AG08396 (cell line): ENCODE measurements around the gene ANKS1B.

Source experiments
- DNase-seq: peaks from one replicate; pipeline ENCODE4 v3.0.0; 2012; ENCODE audit warnings: low spot score, mixed read lengths

ANKS1B gene

DNA sequence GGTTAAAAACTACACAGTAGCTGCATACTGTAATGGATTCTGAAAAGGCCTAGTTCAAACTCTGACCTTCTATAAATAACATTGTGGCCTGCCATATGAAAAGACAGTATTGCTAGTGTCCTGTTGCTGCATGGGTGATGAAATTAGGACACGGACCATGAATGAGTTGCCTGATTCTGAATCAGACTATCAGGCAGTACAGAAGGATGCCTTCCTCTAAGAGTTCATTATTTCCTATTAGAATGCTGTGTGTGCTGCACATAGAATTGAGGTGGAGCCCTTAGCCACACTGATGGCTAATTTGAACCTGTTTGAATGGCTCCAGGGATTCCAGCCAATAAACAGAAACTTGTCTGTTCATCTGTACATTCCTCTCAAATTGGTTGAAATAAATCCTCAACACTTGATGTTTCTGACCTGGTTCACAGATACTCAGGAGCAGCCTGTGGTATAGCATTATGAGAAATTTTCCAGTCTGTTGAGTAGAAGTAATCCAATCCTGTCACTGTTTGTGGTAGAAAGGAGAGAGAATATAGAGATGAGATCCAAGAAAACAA, 856.4 kb downstream of the ANKS1B start:
- DNase-seq, result no peak

DNA sequence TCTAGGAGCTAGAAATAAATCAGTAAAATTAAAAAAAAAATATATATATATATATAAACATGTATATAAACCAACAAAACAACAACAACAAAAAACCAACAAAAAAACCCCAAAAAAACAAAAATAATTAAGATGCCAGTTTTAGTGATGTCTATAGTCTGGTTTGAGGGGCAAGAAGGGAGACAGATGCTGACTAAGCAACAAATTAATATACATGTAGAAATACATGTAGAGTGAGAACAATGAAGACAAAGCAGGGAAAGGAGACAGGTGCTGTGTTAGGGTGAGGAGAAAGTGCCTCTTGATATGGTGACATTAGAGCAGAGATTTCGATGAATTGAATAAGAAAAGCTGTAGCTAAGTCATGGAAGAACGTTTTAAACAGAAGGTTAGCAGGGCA, 861.8 kb downstream of the ANKS1B start:
- DNase-seq, result no peak

DNA sequence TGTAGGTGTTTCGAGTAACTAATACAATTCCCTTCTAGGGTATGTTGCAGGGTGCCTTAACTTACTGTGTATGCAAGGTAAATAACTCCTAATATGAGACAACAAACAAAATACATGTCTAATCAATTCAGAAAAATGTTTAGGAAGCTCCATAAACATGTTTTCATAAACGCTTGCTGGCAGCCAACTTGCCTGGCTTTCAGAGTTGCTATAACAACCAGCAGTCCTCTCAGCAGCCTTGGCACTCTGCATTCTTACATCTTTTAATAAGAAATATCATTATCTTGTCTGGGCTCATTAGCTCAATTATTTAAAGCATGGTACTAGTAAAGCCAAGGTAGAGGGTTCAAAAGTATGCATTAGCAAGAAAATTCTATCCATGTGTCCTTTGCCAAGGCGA, 862.2 kb downstream of the ANKS1B start:
- DNase-seq, result no peak

DNA sequence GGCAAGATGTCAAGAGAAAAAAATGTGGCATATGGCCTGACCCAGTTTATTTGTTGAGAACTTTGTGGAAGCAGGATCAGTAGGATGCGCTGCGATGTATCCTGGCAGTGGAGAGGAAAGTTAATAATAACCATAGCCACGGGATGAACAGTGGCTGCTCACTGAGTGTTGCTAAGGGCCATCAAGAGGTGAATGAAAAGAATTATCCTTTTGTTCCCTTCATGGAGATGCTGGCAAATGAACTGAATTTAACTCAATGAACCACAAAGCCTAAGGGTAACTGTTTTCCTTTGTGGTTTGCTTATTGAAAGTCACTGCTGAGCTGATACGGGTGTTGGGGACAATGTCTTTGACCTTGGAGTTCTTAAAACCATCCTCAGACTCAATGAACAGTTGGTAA, 863.2 kb downstream of the ANKS1B start:
- no peak for DNase-seq

DNA sequence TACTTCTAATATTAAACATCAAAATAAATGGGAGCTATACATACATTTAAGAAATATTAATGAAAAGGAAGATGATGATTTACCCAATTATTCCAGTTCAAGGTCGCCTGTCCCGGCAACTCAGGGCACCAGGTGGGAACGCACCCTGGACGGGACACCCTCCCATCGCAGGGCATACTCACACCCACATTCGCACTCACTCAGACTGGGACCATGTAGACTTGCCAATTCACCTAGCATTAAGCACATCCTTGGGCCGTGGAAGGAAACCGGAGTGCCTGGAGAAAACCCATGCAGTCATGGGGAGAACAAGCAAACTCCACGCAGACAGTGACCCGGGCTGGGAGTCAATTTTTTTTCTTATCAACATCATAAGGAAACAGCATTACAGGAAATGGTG, 864.8 kb downstream of the ANKS1B start:
- no peak for DNase-seq

DNA sequence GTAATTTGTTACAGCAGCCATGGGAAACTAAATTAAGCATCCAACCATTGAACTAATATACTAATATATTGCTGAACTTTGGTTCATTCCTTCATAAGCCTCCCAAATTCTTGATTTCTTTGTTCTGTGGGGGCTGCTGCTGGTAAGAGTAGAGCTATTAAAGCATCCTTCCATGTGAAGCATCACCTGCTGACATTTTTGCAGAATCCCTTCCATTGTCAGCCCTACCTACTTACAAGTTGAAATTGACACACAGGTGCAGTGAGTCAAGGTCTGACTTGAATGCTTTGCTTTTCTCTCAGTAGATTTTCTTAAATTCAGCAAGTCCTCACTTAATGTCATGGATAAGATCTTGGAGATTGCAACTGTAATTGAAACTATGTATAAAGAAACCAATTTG, 865.3 kb downstream of the ANKS1B start:
- no peak for DNase-seq

DNA sequence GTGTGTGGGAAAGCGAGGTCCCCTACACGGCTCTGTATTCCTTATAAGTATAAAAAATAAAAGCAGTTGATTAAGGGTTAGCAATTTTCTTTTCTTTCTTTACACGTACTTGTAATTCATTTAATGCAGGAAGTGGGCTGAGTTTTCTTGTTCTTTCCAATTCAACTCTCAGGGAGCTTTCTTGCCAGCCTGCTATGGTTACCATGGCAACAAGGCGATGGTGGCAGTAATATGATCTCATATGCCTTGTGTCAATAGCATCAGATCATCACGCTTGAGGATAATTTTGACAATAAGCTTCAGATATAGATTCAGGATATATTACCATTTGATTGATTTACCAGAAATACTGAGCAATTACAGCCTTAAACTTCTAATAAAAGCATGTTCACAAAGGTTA, 873.1 kb downstream of the ANKS1B start:
- DNase-seq, result no peak

DNA sequence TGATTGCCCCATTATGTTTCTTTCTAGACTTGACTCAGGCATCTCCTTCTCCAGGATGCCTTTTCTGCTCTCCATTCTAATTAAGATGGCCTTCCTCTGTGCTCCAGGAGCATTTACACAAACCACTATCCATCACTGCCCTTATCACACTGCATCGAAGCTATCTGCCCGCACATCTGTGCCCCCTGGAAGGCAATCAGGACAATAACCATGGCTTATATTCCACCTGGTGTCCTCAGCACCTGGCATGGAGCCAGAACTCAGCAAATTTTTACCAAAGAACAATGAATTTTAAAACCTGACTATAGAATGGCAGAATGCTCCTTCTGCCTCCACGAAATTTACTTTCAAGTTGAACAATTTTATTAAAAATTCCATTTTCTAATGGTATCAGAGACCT, 873.9 kb downstream of the ANKS1B start:
- no peak for DNase-seq

DNA sequence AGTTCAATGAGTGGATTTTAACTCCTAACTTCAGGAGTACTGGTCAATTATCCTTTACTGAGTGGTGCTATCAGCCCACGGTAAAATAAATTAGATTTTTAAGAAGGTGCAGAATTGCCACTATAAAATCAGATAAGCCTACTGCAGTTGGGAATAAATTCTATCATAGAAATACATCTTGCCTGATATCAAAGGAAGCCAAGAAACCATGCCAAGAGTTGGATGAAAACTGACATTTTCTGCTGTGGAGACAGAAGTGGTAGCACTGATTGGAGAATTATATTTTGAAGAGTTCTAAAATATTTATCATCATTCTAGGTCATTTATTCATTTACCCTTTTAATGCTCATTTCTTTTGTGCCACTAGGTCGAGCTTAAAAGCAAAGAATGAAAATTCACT, 874.5 kb downstream of the ANKS1B start:
- no peak for DNase-seq

DNA sequence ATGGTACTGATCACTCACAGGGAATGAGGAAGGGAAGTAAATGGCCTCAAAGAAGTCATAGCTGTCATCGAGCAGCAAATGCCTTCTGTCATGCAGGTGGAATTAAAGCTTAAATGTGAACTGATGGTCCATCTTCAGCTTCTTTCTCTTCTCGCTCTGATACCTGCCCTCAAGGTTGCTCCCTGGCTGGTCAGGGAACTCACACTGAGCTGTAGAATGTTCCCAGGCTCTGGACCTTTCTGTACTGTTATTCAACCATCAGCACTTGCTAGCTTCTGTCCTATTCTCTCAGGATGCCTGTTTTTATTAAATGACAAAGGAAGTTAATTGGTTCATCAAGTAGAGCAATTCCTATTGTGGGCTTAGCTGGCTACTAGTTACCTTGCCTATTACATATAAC, 875.8 kb downstream of the ANKS1B start:
- DNase-seq, result no peak

DNA sequence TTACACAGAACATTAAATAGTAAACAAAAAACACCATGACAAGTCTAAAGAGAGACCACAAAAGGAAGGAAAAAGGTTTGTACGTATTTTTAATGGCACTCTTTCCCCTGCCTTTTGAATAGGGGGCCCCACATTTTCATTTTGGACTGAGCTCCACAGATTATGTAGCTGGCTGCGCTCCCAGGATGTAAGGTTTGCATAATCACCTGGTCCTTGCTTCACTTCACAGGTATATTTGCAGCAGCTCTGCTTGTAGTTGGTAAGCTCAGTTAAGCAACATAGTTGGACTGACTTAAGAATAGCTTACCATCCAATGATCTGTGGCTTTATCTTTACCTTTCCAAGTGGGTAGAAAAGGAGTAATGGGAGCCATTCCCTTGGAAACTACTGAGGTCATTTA, 885.0 kb downstream of the ANKS1B start:
- no peak for DNase-seq

DNA sequence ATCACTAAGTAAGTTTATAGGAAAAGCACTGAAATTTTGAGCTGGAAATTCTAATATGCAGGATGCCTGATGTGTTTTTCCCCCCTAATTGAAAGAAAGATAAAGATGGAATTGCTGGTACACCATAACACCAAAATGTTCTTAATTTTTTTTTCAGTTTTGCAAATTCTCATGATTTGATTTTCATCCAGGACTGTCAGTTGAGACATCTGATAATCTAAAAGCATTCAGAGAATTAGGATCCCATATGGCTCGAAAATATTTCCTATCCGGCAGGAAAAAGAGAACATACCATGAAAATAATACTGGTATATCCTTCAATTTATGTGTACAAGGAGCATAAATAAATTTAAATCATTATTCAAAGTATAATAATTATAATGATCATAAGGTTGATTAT, 887.6 kb downstream of the ANKS1B start:
- no peak for DNase-seq

DNA sequence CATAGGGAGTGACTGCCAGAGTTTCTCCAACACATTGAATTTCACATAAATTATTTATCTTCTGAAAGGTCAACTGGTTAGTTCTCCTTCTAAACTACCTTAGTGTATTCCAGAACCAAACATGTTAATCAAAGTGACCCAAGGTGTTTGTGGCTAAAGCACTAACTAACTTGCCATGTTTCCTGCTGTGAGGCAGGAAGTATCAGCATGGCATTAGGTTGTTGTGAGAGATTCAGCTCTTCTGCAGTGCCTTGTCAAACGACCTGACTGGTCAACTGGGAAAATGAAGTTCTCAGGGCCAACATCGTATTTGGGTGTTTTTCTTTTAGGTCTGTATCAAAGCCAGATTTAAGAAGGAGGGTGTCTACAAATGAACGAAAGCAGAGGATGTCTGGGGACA, 891.6 kb downstream of the ANKS1B start:
- DNase-seq, result no peak

DNA sequence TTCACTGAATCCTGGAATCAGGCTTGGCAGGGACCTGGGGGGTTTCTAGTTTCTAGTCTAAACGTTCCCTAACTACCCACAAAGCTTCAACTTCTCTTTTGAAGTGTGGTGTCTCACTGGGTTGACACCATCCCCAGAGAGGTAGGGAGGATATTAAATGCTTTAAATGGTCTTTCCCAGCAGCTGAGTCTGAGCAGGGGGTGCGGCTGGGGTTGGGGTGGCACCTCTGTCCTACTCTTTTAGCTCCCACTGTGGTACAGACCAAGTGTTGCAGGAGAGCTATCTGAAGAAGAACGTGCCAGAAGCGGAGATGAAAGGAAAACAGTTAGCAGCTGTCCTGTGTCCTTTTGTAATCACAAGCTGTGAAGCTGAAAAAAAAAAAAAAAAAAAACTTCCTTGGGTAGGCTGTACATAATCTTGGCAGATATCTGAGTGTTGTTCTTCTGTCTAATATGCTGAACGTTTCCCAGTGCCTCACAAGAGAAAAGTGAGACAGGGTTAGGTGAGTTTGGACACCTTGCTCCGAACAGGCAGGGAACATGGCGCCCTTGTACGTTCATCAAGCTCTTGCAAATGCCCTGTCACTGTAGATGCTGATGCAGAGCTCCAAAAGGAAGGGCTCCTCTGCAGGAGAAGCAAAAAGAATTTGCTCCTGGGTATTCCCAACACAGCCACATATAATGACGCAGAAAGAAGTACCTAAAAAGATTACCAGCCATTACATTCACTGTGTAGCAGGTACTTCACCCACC, 892.5 kb downstream of the ANKS1B start:
- DNase-seq, result no peak

DNA sequence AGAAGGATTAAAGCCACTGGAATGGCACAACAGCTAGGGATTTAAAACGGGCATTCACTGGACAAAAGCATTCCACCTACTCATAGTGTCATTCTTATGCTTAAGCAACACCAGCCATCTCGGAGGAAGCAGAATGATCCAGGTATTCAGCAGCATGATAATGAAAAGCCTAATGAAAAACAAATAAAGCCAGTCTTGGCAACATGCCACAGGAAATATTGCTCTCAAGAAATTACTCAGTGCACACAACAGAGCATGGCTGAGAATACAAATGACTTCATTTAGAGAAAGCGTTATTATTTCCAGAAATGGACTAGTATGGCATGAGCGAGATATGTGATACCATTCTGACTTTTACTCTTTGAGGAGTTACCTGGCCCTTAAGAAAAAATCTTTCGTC, 897.5 kb downstream of the ANKS1B start:
- DNase-seq, result no peak

DNA sequence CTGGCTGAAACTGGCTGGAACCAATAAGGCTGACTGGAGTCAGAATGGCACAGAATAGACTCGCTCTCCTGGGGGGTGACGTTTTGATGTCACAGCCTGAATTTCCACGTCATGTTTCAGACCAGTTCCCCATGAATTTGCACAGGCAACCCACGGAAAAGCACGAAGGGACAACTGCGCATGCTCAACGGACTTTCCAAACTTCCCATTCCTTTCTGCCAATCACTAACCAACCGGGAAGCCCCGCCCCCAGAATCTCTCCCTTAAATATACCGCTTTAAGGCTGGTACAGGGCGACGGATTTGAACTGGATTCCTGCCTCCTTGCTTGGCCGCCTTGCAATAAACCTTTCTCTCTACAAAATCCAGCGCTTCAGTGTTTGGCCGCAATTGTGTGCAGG, 904.9 kb downstream of the ANKS1B start:
- no peak for DNase-seq

DNA sequence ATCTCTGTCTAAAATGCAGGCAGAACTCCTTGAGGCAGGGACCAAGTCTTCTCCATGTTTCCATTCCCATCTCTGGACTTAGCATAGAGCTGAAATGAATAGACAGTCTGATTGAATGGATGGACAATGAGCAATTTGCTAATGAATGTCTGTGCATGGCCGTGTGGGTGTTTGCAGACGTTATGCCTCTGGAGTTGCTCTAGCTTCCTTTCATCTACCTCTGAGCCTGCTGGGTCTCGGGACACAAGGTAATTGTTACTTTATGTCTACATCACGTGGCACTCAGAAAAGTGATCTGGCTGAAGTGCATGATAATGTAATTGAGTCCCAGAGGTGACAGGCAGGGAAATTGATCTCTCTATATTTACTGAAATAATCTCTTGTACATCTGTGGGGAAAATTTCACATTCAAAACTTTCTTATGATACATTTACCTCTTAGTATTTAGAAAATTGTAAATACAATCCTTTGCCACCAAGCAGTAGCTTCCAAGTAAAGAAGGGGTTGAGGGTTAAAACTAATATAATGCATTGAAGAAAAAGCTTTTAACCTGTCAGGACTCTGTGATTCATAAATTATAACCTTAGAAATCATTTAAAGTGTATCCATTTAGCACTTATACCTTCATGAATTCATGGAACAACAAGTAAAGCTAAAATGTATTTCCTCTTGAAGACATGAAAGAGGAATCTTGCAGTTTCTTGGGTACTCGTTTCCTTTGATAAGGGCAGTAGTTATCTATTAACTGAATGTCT, 915.6 kb downstream of the ANKS1B start:
- no peak for DNase-seq

DNA sequence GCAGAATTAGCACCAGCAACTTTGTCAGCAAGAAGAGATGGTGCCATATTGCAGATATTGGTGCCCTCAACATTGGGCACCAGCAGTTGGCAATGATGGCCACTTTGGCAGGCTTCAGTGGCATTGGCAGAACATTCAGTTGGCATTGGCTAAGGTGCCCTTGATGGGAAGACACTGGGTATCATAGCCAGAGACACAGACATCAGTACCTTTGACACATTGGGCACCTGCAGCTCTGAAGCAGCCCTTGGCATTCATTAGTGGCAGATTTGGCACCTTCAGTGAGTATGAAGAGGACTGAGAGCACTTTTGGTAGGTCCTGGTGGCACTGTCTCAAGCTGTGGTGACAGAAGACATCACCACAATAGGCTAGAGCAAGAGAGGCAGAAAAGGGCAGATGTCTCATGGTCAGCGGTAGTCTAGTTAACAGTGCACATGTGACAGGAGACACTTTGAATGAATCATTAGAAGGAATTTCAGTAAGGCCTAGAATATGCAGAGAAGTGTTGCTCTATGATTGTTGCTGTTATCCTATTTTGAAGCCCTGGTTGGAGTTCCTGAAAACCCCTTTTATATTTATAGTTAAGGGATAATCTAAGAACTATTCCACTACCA, 917.5 kb downstream of the ANKS1B start:
- no peak for DNase-seq

DNA sequence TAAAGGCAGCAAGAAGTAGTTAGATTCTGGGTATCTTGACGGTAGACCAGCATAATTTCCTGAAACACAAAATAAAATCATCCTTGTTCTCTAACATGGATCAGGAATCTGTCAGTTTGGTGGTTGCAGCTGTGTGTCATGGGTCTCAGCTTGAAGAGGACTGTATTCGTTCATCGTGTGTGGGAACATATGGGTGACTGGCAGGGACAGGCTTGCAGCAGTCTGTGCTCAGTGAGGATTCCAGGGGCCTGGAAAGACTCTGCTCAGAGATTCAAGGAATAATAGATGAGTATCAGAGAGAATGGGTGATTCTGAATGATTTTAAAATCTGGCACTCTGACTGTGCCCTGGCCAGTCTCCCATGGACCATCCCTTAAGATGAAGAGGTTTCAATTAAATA, 918.0 kb downstream of the ANKS1B start:
- no peak for DNase-seq

DNA sequence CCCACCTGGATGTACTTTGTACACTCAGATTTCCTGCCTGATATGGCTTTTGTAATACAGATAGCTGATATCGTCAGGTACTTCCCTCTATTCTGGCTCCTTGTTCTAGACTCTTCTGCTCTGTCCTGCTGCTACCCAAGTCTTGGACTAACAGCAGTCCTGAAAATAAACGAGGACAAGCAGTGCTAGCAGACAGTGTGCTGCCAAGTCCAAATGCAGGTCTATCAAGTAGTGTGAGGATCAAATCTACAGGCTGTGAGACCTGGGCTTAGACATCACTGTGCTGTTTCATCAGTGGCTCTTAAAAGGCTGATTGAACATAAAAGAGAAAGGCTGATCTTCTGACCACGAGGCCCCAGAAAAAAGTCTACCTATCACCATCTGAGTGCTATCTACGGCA, 921.6 kb downstream of the ANKS1B start:
- DNase-seq, result no peak

DNA sequence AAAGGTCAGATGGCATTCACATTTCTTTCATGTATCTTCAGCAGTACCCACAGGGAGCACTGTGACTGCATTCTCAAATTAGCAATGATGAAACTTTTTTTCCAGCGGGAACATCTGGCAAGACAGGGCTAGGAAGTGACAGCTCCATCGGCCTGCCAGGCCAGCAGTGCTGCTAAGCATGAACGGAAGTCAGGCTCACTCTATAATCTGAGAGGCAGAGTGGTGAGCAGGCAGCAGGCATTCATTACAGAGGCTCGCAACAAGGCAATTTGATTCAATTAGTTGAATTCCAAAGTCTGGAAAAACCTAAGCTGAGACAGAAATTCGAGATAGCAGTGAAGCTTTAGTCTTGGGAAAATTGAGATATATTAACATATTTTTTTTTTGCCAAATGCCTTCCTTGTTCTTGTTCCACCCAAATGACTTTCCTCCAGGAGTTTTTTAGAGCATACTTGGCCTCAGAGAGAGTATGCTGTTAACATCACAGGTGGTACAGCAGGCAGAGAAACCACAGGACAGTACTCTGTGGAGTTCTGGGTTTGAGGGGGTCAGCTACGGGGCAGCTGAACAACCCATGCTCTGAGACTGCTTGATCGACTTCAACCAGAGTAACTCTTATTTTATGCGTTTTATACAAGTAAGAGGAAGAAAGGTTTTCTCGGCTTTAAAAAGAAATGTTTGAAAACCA, 924.8 kb downstream of the ANKS1B start:
- no peak for DNase-seq

DNA sequence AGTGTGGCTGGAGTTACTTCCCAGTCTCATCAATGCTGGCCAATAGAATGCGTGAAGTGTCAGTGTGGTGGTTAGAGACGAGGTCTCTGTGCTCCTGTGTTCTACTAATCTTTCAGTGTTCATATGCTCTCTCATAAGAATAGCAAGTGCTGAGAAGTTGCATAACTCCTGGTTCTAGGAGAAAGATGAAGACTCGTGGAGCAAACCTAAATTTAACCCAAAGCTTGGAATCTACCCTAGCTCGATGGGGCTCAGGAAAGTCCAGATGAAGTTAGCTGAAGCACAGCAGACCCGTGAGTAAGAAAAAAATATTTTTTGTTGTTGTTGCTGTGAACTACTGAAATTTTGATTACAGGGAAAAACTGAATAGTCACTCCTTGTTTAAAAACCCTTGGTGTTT, 927.1 kb downstream of the ANKS1B start:
- no peak for DNase-seq

DNA sequence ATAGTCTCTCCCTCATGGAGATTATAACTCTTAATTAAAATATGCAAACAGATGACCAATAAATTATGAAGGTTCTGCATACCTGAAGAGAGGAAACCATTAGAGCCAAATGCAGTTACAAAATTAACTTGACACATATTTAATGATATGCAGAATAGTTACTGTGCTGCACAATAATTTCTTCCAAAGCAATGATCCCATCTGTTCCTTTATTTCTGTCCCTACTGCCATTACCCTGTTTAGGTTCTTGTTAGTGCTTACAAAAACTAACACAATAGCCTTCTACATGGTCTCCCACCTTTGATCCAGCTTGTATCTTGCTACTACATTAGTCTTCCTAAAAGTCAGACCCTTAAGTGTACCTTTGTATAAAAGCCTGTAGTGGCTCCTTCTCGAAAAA, 928.5 kb downstream of the ANKS1B start:
- no peak for DNase-seq
